Keratinocyte (primary cell): ENCODE data around the gene RALGPS1.

Experiments
- EZH2 ChIP-seq: IDR thresholded peaks from one replicate; pipeline ENCODE4 v1.6.1; 2012; ENCODE audit warnings: inconsistent platforms, mild to moderate bottlenecking, low read length, moderate library complexity
- TF ChIP-seq, protein P1 (sequence below), 3 experiments: IDR thresholded peaks in 1 of 3; conservative IDR thresholded peaks in 1 of 3; optimal IDR thresholded peaks in 1 of 3; 2 replicates in 2 of 3; 3 replicates in 1 of 3; pipeline versions ENCODE3 to v1.5.1; 2011; ENCODE audit warnings: low read length in 3 of 3, mild to moderate bottlenecking in 3 of 3, moderate library complexity in 2 of 3, control low read depth in 1 of 3, inconsistent platforms in 1 of 3; ENCODE audit not compliant: insufficient read depth in 2 of 3; ENCODE audit errors: extremely low read depth in 1 of 3

GRCh38 chr9:127197861-127198430, 283.4 kb downstream of the RALGPS1 start:
- TF ChIP-seq, protein P1, sequence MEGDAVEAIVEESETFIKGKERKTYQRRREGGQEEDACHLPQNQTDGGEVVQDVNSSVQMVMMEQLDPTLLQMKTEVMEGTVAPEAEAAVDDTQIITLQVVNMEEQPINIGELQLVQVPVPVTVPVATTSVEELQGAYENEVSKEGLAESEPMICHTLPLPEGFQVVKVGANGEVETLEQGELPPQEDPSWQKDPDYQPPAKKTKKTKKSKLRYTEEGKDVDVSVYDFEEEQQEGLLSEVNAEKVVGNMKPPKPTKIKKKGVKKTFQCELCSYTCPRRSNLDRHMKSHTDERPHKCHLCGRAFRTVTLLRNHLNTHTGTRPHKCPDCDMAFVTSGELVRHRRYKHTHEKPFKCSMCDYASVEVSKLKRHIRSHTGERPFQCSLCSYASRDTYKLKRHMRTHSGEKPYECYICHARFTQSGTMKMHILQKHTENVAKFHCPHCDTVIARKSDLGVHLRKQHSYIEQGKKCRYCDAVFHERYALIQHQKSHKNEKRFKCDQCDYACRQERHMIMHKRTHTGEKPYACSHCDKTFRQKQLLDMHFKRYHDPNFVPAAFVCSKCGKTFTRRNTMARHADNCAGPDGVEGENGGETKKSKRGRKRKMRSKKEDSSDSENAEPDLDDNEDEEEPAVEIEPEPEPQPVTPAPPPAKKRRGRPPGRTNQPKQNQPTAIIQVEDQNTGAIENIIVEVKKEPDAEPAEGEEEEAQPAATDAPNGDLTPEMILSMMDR (optimal IDR thresholded peaks at IDR 0.05 in 1 of 3, IDR thresholded peaks at IDR 0.05 in 1 of 3, conservative IDR thresholded peaks at IDR 0.05 in 1 of 3; ENCODE audit: extremely low read depth in 1 of 3, insufficient read depth in 2 of 3, low read length in 3 of 3) = no peak
- TF ChIP-seq EZH2 = no peak
